ENCODE measurements around the gene ALOX5AP. TPM values are rescaled to one million over a fixed set of nuclear protein-coding genes. Genes with fewer than 3 reads are reported as not detected.
A peak's percentile ranks its signal among the peaks of the same experiment; 100 is the strongest.
"Not testable (repeated sequence)": the region's sequence is repeated elsewhere in the genome, so short reads cannot be mapped to it uniquely, and the experiment has no call there.

The ALOX5AP gene
- total RNA-seq, 1 experiment from 2014 or later, result 1.1 TPM

- DNase-seq (ENCODE audit: low spot score), result no peak
Measured at GRCh38 chr13:30737511-30738337, 2.4 kb downstream of the ALOX5AP start.

- no peak for DNase-seq (ENCODE audit: low spot score)
Measured at GRCh38 chr13:30738526-30739236, 3.3 kb downstream of the ALOX5AP start.

- no peak for DNase-seq (ENCODE audit: low spot score)
Measured at GRCh38 chr13:30739237-30739528, 3.8 kb downstream of the ALOX5AP start.

- peak; percentile 45 for DNase-seq (ENCODE audit: low spot score)
Measured at GRCh38 chr13:30739761-30740642, 4.7 kb downstream of the ALOX5AP start.

- no peak for DNase-seq (ENCODE audit: low spot score)
Measured at GRCh38 chr13:30742901-30743300, 7.6 kb downstream of the ALOX5AP start.

GRCh38 chr13:30743319-30744055 lies 8.1 kb downstream of the ALOX5AP start:
- peak; percentile 85 for DNase-seq (ENCODE audit: low spot score)

- peak; percentile 35 for DNase-seq (ENCODE audit: low spot score)
Measured at GRCh38 chr13:30744056-30744680, 8.8 kb downstream of the ALOX5AP start.

GRCh38 chr13:30744681-30745077 lies 9.3 kb downstream of the ALOX5AP start:
- DNase-seq (ENCODE audit: low spot score), result no peak

GRCh38 chr13:30745906-30746686 lies 10.8 kb downstream of the ALOX5AP start:
- no peak for DNase-seq (ENCODE audit: low spot score)

GRCh38 chr13:30746791-30747190 lies 11.4 kb downstream of the ALOX5AP start:
- DNase-seq (ENCODE audit: low spot score), result no peak

- DNase-seq (ENCODE audit: low spot score), result not testable (repeated sequence)
Measured at GRCh38 chr13:30747845-30748244, 12.5 kb downstream of the ALOX5AP start.

GRCh38 chr13:30748717-30749116 lies 13.4 kb downstream of the ALOX5AP start:
- no peak for DNase-seq (ENCODE audit: low spot score)

GRCh38 chr13:30750036-30750435 lies 14.7 kb downstream of the ALOX5AP start:
- no peak for DNase-seq (ENCODE audit: low spot score)

- DNase-seq (ENCODE audit: low spot score), result no peak
Measured at GRCh38 chr13:30751183-30751933, 16.0 kb downstream of the ALOX5AP start.

GRCh38 chr13:30752201-30752797 lies 17.0 kb downstream of the ALOX5AP start:
- DNase-seq (ENCODE audit: low spot score), result no peak

- DNase-seq (ENCODE audit: low spot score), result no peak
Measured at GRCh38 chr13:30753030-30753616, 17.8 kb downstream of the ALOX5AP start.

- no peak for DNase-seq (ENCODE audit: low spot score)
Measured at GRCh38 chr13:30755678-30756077, 20.3 kb downstream of the ALOX5AP start.

- DNase-seq (ENCODE audit: low spot score), result no peak
Measured at GRCh38 chr13:30757026-30757742, 21.8 kb downstream of the ALOX5AP start.
